ENCODE measurements around the gene LCLAT1.

DNA sequence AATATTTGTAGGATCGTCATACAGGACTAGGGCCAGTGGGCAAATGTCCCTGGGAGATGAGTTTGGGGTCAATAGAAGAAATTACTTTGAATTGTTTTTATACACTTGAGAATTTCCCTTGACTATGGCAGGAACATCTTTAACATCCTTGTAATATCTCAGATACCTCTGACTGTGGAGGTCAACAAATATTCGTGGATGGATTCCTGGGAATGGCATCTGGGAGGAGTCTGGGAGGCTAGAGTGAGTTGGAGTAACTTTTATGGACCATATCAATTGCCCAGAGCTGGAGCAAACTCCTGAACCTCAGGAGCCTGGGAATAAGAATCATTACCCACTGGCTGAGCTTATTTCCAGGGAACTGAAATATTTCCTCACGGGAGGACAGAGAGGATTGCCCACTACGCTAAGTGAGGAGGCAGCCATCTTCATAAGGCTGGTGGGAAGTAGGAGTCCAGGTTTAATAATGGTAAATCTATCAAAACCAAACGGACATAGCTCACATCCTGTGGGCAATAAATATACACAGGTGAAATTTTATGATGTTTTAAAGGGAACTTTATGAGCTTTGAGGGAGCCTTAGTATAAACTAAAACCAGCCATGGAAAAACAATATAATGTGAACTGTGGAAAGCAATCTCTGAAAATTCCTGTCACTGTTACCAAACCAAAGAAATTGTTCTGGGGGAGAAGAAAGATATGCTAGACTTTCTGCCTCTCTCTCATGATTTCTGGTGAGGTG is 44.4 kb upstream of the LCLAT1 start:
- no peak for TF ChIP-seq POLR2A (IDR thresholded peaks at IDR 0.05; ENCODE audit: low read depth, low read length)
- no peak for TF ChIP-seq RCOR1 (IDR thresholded peaks at IDR 0.05; ENCODE audit: insufficient replicate concordance, low read length)
- TF ChIP-seq, protein P1, sequence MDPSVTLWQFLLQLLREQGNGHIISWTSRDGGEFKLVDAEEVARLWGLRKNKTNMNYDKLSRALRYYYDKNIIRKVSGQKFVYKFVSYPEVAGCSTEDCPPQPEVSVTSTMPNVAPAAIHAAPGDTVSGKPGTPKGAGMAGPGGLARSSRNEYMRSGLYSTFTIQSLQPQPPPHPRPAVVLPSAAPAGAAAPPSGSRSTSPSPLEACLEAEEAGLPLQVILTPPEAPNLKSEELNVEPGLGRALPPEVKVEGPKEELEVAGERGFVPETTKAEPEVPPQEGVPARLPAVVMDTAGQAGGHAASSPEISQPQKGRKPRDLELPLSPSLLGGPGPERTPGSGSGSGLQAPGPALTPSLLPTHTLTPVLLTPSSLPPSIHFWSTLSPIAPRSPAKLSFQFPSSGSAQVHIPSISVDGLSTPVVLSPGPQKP (IDR thresholded peaks at IDR 0.05; ENCODE audit: borderline replicate concordance, low read depth, low read length) = no peak
- TF ChIP-seq, protein P2, sequence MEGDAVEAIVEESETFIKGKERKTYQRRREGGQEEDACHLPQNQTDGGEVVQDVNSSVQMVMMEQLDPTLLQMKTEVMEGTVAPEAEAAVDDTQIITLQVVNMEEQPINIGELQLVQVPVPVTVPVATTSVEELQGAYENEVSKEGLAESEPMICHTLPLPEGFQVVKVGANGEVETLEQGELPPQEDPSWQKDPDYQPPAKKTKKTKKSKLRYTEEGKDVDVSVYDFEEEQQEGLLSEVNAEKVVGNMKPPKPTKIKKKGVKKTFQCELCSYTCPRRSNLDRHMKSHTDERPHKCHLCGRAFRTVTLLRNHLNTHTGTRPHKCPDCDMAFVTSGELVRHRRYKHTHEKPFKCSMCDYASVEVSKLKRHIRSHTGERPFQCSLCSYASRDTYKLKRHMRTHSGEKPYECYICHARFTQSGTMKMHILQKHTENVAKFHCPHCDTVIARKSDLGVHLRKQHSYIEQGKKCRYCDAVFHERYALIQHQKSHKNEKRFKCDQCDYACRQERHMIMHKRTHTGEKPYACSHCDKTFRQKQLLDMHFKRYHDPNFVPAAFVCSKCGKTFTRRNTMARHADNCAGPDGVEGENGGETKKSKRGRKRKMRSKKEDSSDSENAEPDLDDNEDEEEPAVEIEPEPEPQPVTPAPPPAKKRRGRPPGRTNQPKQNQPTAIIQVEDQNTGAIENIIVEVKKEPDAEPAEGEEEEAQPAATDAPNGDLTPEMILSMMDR (conservative IDR thresholded peaks at IDR 0.05; ENCODE audit: low read depth, low read length) = no peak
- TF ChIP-seq, protein P3, sequence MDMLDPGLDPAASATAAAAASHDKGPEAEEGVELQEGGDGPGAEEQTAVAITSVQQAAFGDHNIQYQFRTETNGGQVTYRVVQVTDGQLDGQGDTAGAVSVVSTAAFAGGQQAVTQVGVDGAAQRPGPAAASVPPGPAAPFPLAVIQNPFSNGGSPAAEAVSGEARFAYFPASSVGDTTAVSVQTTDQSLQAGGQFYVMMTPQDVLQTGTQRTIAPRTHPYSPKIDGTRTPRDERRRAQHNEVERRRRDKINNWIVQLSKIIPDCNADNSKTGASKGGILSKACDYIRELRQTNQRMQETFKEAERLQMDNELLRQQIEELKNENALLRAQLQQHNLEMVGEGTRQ (IDR thresholded peaks at IDR 0.05; ENCODE audit: low read depth, low read length) = no peak
- no peak for TF ChIP-seq RFX5 (IDR thresholded peaks at IDR 0.05; ENCODE audit: low read depth, low read length)
- TF ChIP-seq CHD1 (IDR thresholded peaks at IDR 0.05; ENCODE audit: low read depth, low read length) = no peak
- TF ChIP-seq MXI1 (IDR thresholded peaks at IDR 0.05; ENCODE audit: borderline replicate concordance, low read depth, low read length) = no peak
